ENCODE measurements around the gene TRAPPC12. TPM values are rescaled to one million over a fixed set of nuclear protein-coding genes. Genes with fewer than 3 reads are reported as not detected.

TRAPPC12 gene
- total RNA-seq: 10 to 100 TPM; 36.6 to 57.4 (median 53.1) TPM

- DNase-seq (peak; percentile 81 to 89), ATAC-seq (peak; percentile 81 to 83)
- intact Hi-C loops (cut with DNase I; ENCODE audit: low total_unique reads): loop anchor here (1.0 to 5.0 kb wide), 3 partner anchors 92 to 195 kb away; partner anchors contain the start of genes ADI1 and RPS7
- H3K4me1 ChIP-seq: peaks cover 29 to 36% of the 10 kb centered on the region in 2 donors
- H3K4me3 ChIP-seq: peak within 1 kb of the TSS; percentile 83 to 99 (median 91)
- H3K27me3 ChIP-seq: no peaks in the 10 kb centered on the region
- H3K27ac ChIP-seq: peak within 1 kb of the TSS; percentile 90 to 93 (median 93)
- no peaks in the 10 kb centered on the region for H3K36me3 ChIP-seq
- TF ChIP-seq POLR2A (IDR thresholded peaks at IDR 0.05): peak; percentile 72 to 79
- peak in 3 of 5 experiments; percentile 19 to 57 (median 55) for TF ChIP-seq CTCF (IDR thresholded peaks at IDR 0.05 in 4 of 5, conservative IDR thresholded peaks at IDR 0.05 in 1 of 5)
- in situ Hi-C loops (cut with MboI; ENCODE audit: low sequenced_read_pairs in 4 of 4): loop anchor here in 3 of 4 donors (10.0 to 25.0 kb wide), 2 partner anchors 182 to 195 kb away; partner anchors contain the start of genes RNASEH1 (in 2 of the 3) and RPS7 (in 1 of the 3)
- H3K9me3 ChIP-seq: no peaks in the 10 kb centered on the region
Observed at GRCh38 chr2:3379647-3380534, at the start of gene TRAPPC12. Gene TRAPPC12, plus strand, starts transcription at chr2:3379694. Its CDS starts 7,930 bp downstream, at chr2:3387624.

- H3K27ac ChIP-seq: no peak overlapping the region
- no peaks in the 10 kb centered on the region for H3K9me3 ChIP-seq
- no peak for DNase-seq
- intact Hi-C loops (cut with DNase I; ENCODE audit: low total_unique reads) (no loop called here), in situ Hi-C loops (cut with MboI; ENCODE audit: low sequenced_read_pairs in 4 of 4) (no loop called here)
- no peak overlapping the region for H3K4me3 ChIP-seq
- H3K27me3 ChIP-seq: no peaks in the 10 kb centered on the region
- TF ChIP-seq CTCF (IDR thresholded peaks at IDR 0.05 in 4 of 5, conservative IDR thresholded peaks at IDR 0.05 in 1 of 5): no peak
- TF ChIP-seq POLR2A (IDR thresholded peaks at IDR 0.05): no peak
- H3K36me3 ChIP-seq: no peaks in the 10 kb centered on the region
- no peak for ATAC-seq
- H3K4me1 ChIP-seq: no peaks in the 10 kb centered on the region
Observed at GRCh38 chr2:3332133-3332532, 47.4 kb upstream of the TRAPPC12 start.

- DNase-seq: no peak
- H3K4me1 ChIP-seq: no peaks in the 10 kb centered on the region
- H3K36me3 ChIP-seq: no peaks in the 10 kb centered on the region
- no peak for ATAC-seq
- H3K4me3 ChIP-seq: no peak overlapping the region
- no peak overlapping the region for H3K27ac ChIP-seq
- H3K9me3 ChIP-seq: no peaks in the 10 kb centered on the region
- H3K27me3 ChIP-seq: no peaks in the 10 kb centered on the region
- in situ Hi-C loops (cut with MboI; ENCODE audit: low sequenced_read_pairs in 4 of 4) (no loop called here), intact Hi-C loops (cut with DNase I; ENCODE audit: low total_unique reads) (no loop called here)
- no peak for TF ChIP-seq CTCF (IDR thresholded peaks at IDR 0.05 in 4 of 5, conservative IDR thresholded peaks at IDR 0.05 in 1 of 5)
- TF ChIP-seq POLR2A (IDR thresholded peaks at IDR 0.05): no peak
Observed at GRCh38 chr2:3334392-3335345, 44.8 kb upstream of the TRAPPC12 start.

GRCh38 chr2:3336844-3337243 is 42.6 kb upstream of the TRAPPC12 start:
- TF ChIP-seq CTCF (IDR thresholded peaks at IDR 0.05 in 4 of 5, conservative IDR thresholded peaks at IDR 0.05 in 1 of 5) (no peak), POLR2A (IDR thresholded peaks at IDR 0.05) (no peak)
- Histone ChIP-seq H3K27ac (no peak overlapping the region), H3K27me3 (no peaks in the 10 kb centered on the region), H3K4me1 (no peaks in the 10 kb centered on the region), H3K9me3 (no peaks in the 10 kb centered on the region), H3K36me3 (no peaks in the 10 kb centered on the region), H3K4me3 (no peak overlapping the region)
- in situ Hi-C loops (cut with MboI; ENCODE audit: low sequenced_read_pairs in 4 of 4): no loop called here
- intact Hi-C loops (cut with DNase I; ENCODE audit: low total_unique reads): no loop called here
- ATAC-seq (no peak), DNase-seq (no peak)
